ENCODE data around the gene FGD6.

FGD6 gene

DNA sequence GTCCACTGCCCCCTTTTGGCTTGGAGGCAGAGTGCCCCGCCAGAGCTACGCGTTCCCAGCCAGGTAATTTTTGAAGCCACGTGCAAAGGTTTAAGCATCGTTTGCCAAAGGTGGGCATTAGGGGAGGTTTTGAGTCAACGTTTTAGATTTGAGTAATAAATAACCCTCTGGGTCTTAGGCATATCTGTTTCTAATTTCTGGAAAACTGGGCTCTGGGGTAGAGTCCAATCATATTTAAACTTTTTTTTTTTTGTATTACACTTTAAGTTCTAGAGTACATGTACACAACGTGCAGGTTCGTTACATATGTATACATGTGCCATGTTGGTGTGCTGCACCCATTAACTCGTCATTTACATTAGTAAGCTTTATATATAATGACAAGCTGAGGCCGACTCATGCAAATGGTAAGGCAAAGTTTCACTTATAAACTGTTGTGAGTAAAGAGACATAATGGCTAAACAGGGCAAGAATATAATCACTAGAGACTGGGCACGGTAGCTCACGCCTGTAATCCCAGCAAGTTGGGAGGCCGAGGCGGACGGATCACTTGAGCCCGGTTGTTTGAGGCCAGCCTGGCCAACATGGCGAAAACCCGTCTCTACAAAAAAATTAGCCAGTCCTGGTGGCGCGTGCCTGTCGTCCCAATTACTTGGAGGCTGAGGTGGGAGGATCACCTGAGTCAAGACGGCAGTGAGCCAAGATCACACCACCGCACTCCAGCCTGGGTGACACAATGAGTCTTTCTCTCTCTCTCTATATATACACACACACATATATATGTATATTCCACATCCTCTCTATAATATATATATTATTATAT, 143.4 kb downstream of the FGD6 start:
- no peak for DNase-seq

DNA sequence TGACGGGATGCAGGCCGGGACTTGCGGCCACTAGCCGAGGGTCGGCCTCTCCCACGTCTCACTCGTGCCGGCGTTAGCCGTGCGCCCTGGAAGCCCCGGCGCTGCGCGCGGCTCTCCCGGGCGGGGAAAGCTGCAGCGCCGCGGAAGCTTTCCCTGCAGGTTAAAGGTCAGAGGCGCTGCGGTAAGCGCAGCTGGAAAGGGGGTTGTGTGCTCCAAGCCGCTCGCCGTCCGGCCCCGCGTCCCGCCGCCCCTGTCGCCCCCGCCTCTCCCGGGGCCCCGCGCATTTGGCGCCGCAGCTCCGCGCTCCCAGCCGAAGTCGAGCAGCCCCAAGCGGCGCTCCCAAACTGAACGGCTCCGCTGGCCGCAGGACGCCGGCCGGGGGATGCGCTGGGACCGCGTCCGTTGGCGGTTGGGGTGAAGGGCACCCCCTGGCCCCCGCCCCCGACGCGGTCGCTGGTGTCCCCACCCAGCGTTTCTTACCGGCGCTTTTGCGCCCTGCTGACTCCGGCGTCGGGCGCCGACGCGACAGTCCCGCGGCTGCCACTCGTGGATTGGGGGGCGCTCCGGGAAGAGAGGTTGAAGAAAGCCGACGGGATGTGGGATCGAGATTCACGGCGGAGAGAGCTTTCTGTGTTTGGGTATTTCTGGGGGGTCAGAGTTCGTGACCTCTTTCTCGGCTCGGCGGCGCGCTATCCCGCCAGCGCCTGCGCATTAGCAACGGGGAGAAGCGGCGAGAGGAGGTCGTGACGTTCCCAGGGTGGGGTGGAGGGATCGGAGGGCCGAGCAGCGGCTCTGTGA, 144.2 kb downstream of the FGD6 start, which contains the start of gene NR2C1:
Gene NR2C1 (minus strand): TSS at position 719 of the 798 bp plus-strand sequence. CDS start 6,234 bp downstream, outside the sequence.
- DNase-seq: peak; percentile 97

DNA sequence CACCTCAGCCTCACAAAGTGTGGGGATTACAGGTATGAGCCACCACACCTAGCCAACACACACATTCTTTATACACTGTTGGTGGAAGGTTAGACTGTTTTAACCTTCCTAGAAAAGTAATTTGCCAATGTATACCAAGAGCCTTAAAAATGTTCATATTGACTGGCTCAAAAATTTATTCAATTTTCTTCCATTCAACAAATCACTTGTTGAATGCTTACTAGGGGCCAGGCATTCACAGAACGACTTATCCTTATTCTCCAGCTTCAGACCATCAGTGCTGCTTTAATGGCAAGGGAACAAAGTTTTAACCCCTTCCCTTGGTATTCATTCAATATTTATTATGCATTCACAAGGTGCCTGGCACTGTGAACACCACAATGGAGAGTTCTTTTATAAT, 146.9 kb downstream of the FGD6 start:
- no peak for DNase-seq

DNA sequence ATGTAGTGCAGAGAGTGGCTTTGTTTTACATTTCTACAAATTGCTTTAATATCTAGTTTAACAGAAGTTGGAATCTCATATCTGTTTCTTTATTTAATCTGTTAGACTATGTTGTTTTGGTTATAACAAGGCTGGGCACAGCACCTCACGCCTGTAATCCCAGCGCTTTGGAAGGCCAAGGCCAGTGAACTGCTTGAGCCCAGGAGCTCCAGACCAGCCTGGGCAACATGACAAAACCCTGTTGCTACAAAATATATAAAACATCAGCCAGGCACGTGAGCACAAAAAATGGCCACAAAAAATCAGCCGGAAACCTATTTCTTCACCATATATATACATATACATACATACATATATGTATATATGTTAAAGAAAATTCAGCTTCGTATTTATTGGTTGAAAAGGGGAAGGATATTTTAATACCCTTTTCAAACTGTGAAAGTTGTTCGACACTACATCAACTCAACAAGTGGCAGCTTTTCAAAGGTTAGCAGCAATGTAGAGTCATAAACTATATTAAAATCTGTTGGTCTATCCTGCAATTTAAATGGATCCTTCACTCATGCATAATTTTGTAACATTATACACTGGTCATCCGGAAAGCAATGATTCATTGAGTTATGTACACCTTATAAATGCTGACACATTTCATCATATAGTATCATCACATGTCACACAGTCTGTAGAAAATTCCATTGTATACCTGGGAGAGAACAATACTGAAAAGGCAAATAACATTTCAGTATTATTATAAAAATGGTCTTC, 151.0 kb downstream of the FGD6 start:
- DNase-seq: no peak

DNA sequence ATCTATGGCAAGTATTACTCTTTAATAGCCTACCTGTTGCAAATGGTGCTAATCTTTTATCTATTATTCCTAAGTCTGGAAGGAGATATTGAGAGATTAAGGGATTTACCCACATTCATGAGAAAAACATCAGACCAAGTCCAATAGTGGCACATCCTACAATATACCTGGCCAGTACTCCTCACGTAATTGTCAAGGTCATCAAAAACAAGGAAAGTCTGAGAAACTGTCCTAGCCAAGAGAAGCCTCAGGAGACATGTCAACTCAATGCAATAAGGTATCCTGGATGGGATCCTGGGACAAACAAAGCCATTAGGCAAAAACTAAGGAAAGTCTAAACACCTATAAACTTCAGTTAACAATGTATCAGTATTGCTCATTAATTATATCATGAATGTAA, 156.3 kb downstream of the FGD6 start:
- no peak for DNase-seq

DNA sequence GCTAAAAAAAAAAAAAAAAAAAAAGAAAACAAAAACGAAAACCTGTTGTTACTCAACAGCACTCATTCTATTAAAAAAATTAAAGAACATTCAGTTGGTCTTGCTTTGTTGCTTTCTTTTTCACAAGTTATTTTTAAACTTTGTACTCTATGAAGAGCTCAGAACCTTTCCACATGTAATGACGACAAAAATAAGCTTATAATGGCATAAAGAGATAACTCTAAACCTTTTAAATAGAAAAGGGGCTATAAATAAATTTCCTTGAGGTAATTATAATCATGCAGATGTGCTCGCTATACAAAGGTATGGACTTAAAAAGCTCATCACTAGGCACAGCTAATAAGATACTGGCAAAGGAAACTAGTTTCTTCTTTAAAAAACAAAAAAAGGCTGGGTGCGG, 157.3 kb downstream of the FGD6 start:
- no peak for DNase-seq

GRCh38 chr12:95057424-95057823, 159.8 kb downstream of the FGD6 start:
- DNase-seq: no peak

- no peak for DNase-seq
These were observed 162.2 kb downstream of the FGD6 start for GRCh38 chr12:95055057-95055456.

- no peak for DNase-seq
These were observed 163.1 kb downstream of the FGD6 start for GRCh38 chr12:95054206-95054605.

GRCh38 chr12:95051241-95051640, 166.0 kb downstream of the FGD6 start:
- DNase-seq: no peak

DNA sequence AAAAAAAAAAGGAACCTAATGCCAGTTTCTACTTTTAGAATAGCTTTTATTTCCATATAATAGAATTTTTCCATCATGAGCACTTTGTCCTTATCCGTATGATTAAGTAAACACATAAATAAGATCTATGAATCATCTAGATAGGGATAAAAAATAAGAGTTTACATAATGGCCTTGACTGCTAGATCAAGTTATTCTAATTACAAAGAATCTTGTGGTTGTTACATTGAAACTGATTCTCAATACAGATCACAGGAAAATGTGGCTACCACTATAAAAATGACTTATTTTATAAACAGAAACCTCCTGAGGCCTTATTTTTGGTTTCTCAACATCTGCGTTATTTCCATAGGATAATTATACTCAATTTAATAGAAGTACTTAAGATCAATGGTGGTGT, 179.4 kb downstream of the FGD6 start:
- no peak for DNase-seq

DNA sequence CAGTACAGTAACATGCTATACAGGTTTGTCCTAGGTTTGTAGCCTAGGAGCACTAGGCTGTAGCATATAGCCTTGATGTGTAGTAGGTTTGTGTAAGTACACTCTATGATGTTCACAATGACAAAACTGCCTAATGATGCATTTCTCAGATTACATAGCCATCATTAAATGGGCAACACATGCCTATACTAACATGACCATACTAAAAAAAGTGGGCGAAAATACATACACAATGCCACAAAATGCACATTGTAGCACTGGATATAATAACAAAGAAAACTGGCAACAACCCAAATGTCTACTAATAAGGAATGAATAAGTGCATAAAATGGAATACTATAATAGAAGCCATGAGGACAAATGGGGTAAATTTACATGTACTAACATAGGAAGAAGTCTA, 182.5 kb downstream of the FGD6 start:
- no peak for DNase-seq

Measured in NCI-H1105 treated with DMSO at 0.1 percent for 48 hours (cell line).